Measurements from ENCODE around the gene PC.

Gene PC

GRCh38 chr11:66886671-66887221 lies 71.4 kb downstream of the PC start:
- peak; percentile 99 for DNase-seq (ENCODE audit: low read depth)
- no peak overlapping the region for H3K4me3 ChIP-seq (ENCODE audit: low read depth, low read length)
- no peak for TF ChIP-seq CTCF (conservative IDR thresholded peaks at IDR 0.05; ENCODE audit: low read depth, low read length)

GRCh38 chr11:66885950-66886440 lies 72.2 kb downstream of the PC start:
- TF ChIP-seq CTCF (conservative IDR thresholded peaks at IDR 0.05; ENCODE audit: low read depth, low read length): no peak
- DNase-seq (ENCODE audit: low read depth): no peak

GRCh38 chr11:66885469-66885868 lies 72.7 kb downstream of the PC start:
- DNase-seq (ENCODE audit: low read depth): no peak
- H3K4me3 ChIP-seq (ENCODE audit: low read depth, low read length): no peak overlapping the region
- TF ChIP-seq CTCF (conservative IDR thresholded peaks at IDR 0.05; ENCODE audit: low read depth, low read length): no peak

More at GRCh38 chr11:66885950-66886440, 72.2 kb downstream of the PC start:
- no peak overlapping the region for H3K4me3 ChIP-seq (ENCODE audit: low read depth, low read length)

- TF ChIP-seq CTCF (conservative IDR thresholded peaks at IDR 0.05; ENCODE audit: low read depth, low read length): no peak
- no peak overlapping the region for H3K4me3 ChIP-seq (ENCODE audit: low read depth, low read length)
- DNase-seq (ENCODE audit: low read depth): no peak
Measured at GRCh38 chr11:66884443-66884842, 73.7 kb downstream of the PC start.

GRCh38 chr11:66883016-66883965 lies 74.9 kb downstream of the PC start:
- peak; percentile 71 for DNase-seq (ENCODE audit: low read depth)
- no peak overlapping the region for H3K4me3 ChIP-seq (ENCODE audit: low read depth, low read length)
- TF ChIP-seq CTCF (conservative IDR thresholded peaks at IDR 0.05; ENCODE audit: low read depth, low read length): peak; percentile 66

- no peak for DNase-seq (ENCODE audit: low read depth)
- TF ChIP-seq CTCF (conservative IDR thresholded peaks at IDR 0.05; ENCODE audit: low read depth, low read length): no peak
- no peak overlapping the region for H3K4me3 ChIP-seq (ENCODE audit: low read depth, low read length)
Measured at GRCh38 chr11:66882561-66883015, 75.6 kb downstream of the PC start.

Data from choroid plexus epithelial cell (primary cell).